OCI-LY7 (cell line): ENCODE data around the gene APOBEC3H. TPM values are rescaled to one million over a fixed set of nuclear protein-coding genes. Genes with fewer than 3 reads are reported as not detected.
A peak's percentile ranks its signal among the peaks of the same experiment; 100 is the strongest.
"Not testable (repeated sequence)": the region's sequence is repeated elsewhere in the genome, so short reads cannot be mapped to it uniquely, and the experiment has no call there.

Experiments
- BruUV-seq: library from RNA; stranded (reverse); fragments of 400-500 nt; replicated peaks from 2 replicates; lab custom pipeline; 2021; lab: Mats Ljungman, UMichigan
- CTCF ChIA-PET: fragments of 300-600 bp; sonication (Branson Sonifier 250); formaldehyde crosslinking; loops from one replicate; lab custom pipeline; 2022; ENCODE audit warnings: antibody characterized with exemption; ENCODE audit not compliant: unreplicated experiment; lab: Charles Lee
- POLR2A ChIA-PET: fragments of 300-600 bp; sonication (Branson Sonifier 250); formaldehyde crosslinking; loops from one replicate; lab custom pipeline; 2022; ENCODE audit warnings: antibody characterized with exemption; lab: Charles Lee
- DNase-seq: peaks from one replicate; pipeline ENCODE4 v3.0.0-alpha.2; 2015; ENCODE audit warnings: low spot score
- H2AFZ ChIP-seq: fragments of 200-600 bp; sonication (generic), shearing (Covaris generic); 2 replicates; pipeline ENCODE4 v1.6.1; 2014; ENCODE audit warnings: mild to moderate bottlenecking, antibody characterized with exemption, low read length, moderate library complexity
- H3K27ac ChIP-seq: fragments of 200-600 bp; sonication (generic); 2 replicates; pipeline ENCODE4 v1.5.1; 2014; ENCODE audit warnings: mixed run types, low read depth, mild to moderate bottlenecking, moderate library complexity, low read length, inconsistent platforms; ENCODE audit not compliant: poor library complexity, severe bottlenecking
- H3K36me3 ChIP-seq: fragments of 200-600 bp; sonication (generic); 2 replicates; pipeline ENCODE4 v1.6.1; 2014; ENCODE audit warnings: mild to moderate bottlenecking, antibody characterized with exemption, low read length, moderate library complexity, mixed read lengths; ENCODE audit not compliant: insufficient read depth
- H3K4me1 ChIP-seq: fragments of 200-600 bp; sonication (generic); 2 replicates; pipeline ENCODE4 v1.5.1; 2014; ENCODE audit warnings: mild to moderate bottlenecking, low read length; ENCODE audit not compliant: insufficient read depth, poor library complexity, severe bottlenecking
- H3K4me2 ChIP-seq: fragments of 200-600 bp; sonication (generic); 2 replicates; pipeline ENCODE4 v1.6.1; 2014; ENCODE audit warnings: mild to moderate bottlenecking, low read length
- H3K4me3 ChIP-seq: fragments of 200-600 bp; sonication (generic); 2 replicates; pipeline ENCODE4 v1.5.1; 2014; ENCODE audit warnings: mild to moderate bottlenecking, low read depth, low read length; ENCODE audit not compliant: poor library complexity, severe bottlenecking
- H3K79me2 ChIP-seq: fragments of 200-600 bp; sonication (generic); 2 replicates; pipeline ENCODE4 v1.6.1; 2016; ENCODE audit warnings: low read depth, mild to moderate bottlenecking, low read length, moderate library complexity, mixed read lengths; ENCODE audit not compliant: insufficient read depth
- H3K9me2 ChIP-seq: fragments of 200-600 bp; sonication (generic); 2 replicates; pipeline ENCODE4 v1.6.1; 2016; ENCODE audit warnings: mild to moderate bottlenecking, low read length, mixed read lengths; ENCODE audit not compliant: insufficient read depth
- H3K9me3 ChIP-seq: fragments of 200-600 bp; sonication (generic); 2 replicates; pipeline ENCODE4 v1.6.1; 2014; ENCODE audit warnings: mild to moderate bottlenecking, mixed run types, low read length, mixed read lengths
- H4K20me1 ChIP-seq: fragments of 200-600 bp; sonication (generic); 2 replicates; pipeline ENCODE4 v1.6.1; 2014; ENCODE audit warnings: mild to moderate bottlenecking, antibody characterized with exemption, low read length, moderate library complexity, mixed read lengths; ENCODE audit not compliant: insufficient read depth
- EZH2phosphoT487 ChIP-seq: fragments of 200-600 bp; sonication (generic); IDR thresholded peaks from 2 replicates; pipeline ENCODE4 v1.6.1; 2018; ENCODE audit warnings: low read depth, borderline replicate concordance, mild to moderate bottlenecking, mixed run types, antibody characterized with exemption, low read length, moderate library complexity, mixed read lengths
- intact Hi-C: fragments of 100-400 bp; cut with micrococcal nuclease; formaldehyde crosslinking; loops from one replicate; pipeline ENCODE4 v1.10.0; 2022; ENCODE audit not compliant: unreplicated experiment
- total RNA-seq, 2 experiments: library from RNA; depleted of rRNA in 1 of 2; stranded (reverse); fragments of >200 nt in 1 of 2; shearing (Covaris generic) in 1 of 2; gene quantifications; 2 replicates each; pipeline ENCODE4 v1.2.3, GENCODE V29; 2014 to 2022
- TF ChIP-seq, protein P1 (sequence below): fragments of 200-600 bp; sonication (generic); conservative IDR thresholded peaks from 2 replicates; pipeline ENCODE4 v1.5.1; 2014; ENCODE audit warnings: mild to moderate bottlenecking, antibody characterized with exemption, low read length, moderate library complexity, mixed read lengths

Gene APOBEC3H
- total RNA-seq, 2 experiments from 2014 or later, result 0.99 to 1.2 TPM

DNA sequence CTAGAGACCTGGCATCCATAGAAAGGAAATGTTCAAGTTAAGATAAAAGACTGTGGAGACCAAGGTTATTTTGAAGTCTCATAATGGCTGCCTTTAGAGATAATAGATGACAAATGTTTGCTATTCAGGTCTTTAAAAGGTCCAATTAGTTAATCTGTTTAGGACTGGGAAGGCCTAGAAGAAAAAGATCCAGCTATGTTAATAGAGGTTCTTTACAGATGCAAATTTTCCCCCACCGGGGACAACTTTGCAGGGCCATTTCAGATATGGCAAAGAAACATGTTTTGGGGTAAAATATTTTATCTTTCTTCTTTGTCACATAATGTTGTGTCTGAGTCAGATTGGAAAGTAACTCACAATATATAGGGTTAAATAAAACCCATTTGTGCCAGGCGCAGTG lies 23.1 kb upstream of the APOBEC3H start:
- CTCF ChIA-PET, result no interaction called here
- peaks cover 2% of the 10 kb centered on the region; the same call in 1 of the 2 replicates for H3K36me3 ChIP-seq
- no peak for DNase-seq
- no peaks in the 10 kb centered on the region for H3K9me2 ChIP-seq
- H3K79me2 ChIP-seq, result peaks cover 13% of the 10 kb centered on the region; the same call in 1 of the 2 replicates
- H3K4me2 ChIP-seq, result peak overlapping the region; percentile 58
- H4K20me1 ChIP-seq, result no peaks in the 10 kb centered on the region
- POLR2A ChIA-PET, result interaction anchor here (0.7 kb wide), 1 partner anchor 44 kb away, joined by 4 read pairs; no protein-coding TSS in a partner anchor
- H3K9me3 ChIP-seq, result no peaks in the 10 kb centered on the region
- H2AFZ ChIP-seq, result peak overlapping the region; percentile 22; the same call in 1 of the 2 replicates
- no TSS peak for BruUV-seq
- peaks cover 84% of the 10 kb centered on the region for H3K4me1 ChIP-seq
- TF ChIP-seq, protein P1, sequence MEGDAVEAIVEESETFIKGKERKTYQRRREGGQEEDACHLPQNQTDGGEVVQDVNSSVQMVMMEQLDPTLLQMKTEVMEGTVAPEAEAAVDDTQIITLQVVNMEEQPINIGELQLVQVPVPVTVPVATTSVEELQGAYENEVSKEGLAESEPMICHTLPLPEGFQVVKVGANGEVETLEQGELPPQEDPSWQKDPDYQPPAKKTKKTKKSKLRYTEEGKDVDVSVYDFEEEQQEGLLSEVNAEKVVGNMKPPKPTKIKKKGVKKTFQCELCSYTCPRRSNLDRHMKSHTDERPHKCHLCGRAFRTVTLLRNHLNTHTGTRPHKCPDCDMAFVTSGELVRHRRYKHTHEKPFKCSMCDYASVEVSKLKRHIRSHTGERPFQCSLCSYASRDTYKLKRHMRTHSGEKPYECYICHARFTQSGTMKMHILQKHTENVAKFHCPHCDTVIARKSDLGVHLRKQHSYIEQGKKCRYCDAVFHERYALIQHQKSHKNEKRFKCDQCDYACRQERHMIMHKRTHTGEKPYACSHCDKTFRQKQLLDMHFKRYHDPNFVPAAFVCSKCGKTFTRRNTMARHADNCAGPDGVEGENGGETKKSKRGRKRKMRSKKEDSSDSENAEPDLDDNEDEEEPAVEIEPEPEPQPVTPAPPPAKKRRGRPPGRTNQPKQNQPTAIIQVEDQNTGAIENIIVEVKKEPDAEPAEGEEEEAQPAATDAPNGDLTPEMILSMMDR, result no peak
- TF ChIP-seq EZH2phosphoT487, result no peak
- intact Hi-C loops, result loop anchor here (2.0 kb wide), 1 partner anchor 41 kb away; no protein-coding TSS in a partner anchor
- peak overlapping the region; percentile 5 for H3K4me3 ChIP-seq
- H3K27ac ChIP-seq, result peak overlapping the region; percentile 89

DNA sequence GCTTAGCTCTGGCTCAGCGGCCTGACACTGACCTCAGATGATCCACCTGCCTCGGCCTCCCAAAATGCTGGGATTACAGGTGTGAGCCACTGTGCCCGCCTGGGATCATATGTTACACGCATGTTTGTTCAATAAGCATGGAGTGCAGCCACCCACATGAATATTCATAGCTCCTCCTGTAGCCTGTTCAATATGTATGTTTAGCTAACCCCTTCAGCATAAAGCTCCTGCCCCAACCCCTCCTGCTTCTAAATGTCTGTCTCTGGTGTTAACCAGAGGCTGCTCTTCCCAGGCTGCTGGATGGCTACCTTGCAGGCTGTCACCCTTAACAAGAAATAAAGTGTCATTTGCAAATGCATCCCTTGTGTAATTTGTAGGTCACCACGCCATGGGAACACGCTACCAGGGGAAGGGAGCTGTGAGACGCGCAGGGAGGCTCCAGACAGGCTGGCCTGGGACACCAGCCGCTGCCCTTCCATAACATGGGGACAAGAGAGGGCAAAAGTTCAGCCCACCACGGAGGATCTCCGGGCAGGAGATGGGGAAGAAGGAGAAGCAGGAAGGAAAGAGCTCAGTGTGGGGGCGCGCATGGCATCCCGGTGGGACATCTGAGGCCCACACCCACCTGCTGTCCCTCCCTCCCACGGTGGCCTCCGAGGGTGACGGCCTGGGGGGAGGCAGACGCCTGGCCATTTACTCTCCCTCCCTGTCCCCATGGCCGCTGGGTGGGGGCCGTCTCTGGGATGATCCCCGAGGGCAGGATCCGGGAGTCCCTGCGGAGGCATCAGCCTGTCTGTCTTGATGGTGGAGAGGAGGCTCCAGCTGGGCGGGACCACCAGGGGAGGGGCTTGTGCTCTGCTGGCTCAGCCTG lies 20.7 kb upstream of the APOBEC3H start:
- peak overlapping the region; percentile 89 for H3K27ac ChIP-seq
- H2AFZ ChIP-seq, intact Hi-C loops, H3K9me2 ChIP-seq, BruUV-seq, H3K9me3 ChIP-seq, H3K36me3 ChIP-seq, H4K20me1 ChIP-seq: not testable (repeated sequence)
- ChIA-PET CTCF (interaction anchor here (0.6 kb wide), 1 partner anchor 9 kb away, joined by 3 read pairs; no protein-coding TSS in a partner anchor), POLR2A (interaction anchor here (1.2 kb wide), 1 partner anchor 8 kb away, joined by 3 read pairs; no protein-coding TSS in a partner anchor)
- DNase-seq, result peak; percentile 42
- peaks cover 13% of the 10 kb centered on the region; the same call in 1 of the 2 replicates for H3K79me2 ChIP-seq
- peaks cover 85% of the 10 kb centered on the region for H3K4me1 ChIP-seq
- peak overlapping the region; percentile 77 for H3K4me3 ChIP-seq
- peak overlapping the region; percentile 58 for H3K4me2 ChIP-seq

DNA sequence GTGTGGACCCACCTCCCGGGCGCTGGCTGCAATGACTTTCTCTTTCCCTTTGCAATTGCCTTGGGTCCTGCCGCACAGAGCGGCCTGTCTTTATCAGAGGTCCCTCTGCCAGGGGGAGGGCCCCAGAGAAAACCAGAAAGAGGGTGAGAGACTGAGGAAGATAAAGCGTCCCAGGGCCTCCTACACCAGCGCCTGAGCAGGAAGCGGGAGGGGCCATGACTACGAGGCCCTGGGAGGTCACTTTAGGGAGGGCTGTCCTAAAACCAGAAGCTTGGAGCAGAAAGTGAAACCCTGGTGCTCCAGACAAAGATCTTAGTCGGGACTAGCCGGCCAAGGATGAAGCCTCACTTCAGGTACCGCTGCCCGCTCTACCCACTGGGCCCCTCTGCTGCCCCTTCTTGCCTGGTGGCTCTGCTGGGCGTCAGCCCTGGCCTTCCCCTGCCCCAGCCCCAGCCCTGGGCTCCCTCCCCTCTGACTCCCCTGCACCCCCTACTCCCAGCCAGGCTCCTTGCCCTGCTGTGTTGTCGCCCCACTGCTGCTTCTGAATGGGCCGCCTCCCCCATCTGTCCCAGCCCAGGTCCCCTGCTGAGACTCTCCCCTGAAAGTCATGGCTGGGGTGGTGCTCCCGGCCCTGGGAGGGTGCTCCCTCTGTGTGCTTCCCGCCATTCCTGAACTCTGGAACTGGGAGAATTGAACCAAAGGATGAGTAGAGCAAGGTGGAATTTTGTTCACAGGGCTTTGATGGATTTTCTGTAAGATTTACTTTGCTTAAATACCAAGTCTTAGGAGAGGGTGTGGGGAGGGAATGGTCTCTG lies 19.8 kb upstream of the APOBEC3H start, which contains the start of gene APOBEC3G:
Gene APOBEC3G, plus strand, starts transcription at position 250 of the 815 bp plus-strand sequence. Its CDS starts 87 bp downstream, at position 337.
- Histone ChIP-seq H3K79me2 (peaks cover 13% of the 10 kb centered on the region; the same call in 1 of the 2 replicates), H3K4me2 (peak within 1 kb of the TSS; percentile 98), H3K36me3 (peaks cover 10% of the 10 kb centered on the region; the same call in 1 of the 2 replicates), H2AFZ (peak within 1 kb of the TSS; percentile 15; the same call in 1 of the 2 replicates), H3K4me3 (peak within 1 kb of the TSS; percentile 77), H3K4me1 (peaks cover 79% of the 10 kb centered on the region), H3K27ac (peak within 1 kb of the TSS; percentile 89)
- intact Hi-C loops, H3K9me2 ChIP-seq, H4K20me1 ChIP-seq, BruUV-seq, H3K9me3 ChIP-seq: not testable (repeated sequence)
- DNase-seq, result peak; percentile 37
- ChIA-PET CTCF (interaction anchor here (0.6 kb wide), 1 partner anchor 10 kb away, joined by 3 read pairs; no protein-coding TSS in a partner anchor), POLR2A (interaction anchor here (1.2 kb wide), 1 partner anchor 8 kb away, joined by 3 read pairs; no protein-coding TSS in a partner anchor)

DNA sequence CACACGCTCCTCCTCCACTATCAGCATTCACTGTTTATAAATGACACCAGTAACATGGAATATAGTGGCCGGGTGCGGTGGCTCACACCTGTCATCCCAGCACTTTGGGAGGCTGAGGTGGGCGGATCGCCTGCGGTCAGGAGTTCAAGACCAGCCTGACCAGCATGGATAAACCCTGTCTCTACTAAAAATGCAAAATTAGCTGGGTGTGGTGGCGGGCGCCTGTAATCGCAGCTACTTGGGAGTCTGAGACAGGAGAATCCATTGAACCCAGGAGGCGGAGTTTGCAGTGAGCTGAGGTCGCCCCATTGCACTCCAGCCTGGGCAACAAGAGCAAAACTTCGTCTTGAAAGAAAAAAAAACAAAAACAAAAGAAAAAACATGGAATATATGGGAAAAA lies 19.1 kb upstream of the APOBEC3H start:
- POLR2A ChIA-PET, H3K9me2 ChIP-seq, BruUV-seq, DNase-seq, H3K9me3 ChIP-seq, CTCF ChIA-PET, H2AFZ ChIP-seq, intact Hi-C loops, H4K20me1 ChIP-seq: not testable (repeated sequence)
- peak overlapping the region; percentile 58 for H3K27ac ChIP-seq
- peaks cover 79% of the 10 kb centered on the region for H3K4me1 ChIP-seq
- H3K4me2 ChIP-seq, result peak overlapping the region; percentile 98
- H3K36me3 ChIP-seq, result peaks cover 10% of the 10 kb centered on the region; the same call in 1 of the 2 replicates
- peak overlapping the region; percentile 77 for H3K4me3 ChIP-seq
- H3K79me2 ChIP-seq, result peaks cover 13% of the 10 kb centered on the region; the same call in 1 of the 2 replicates
